AG09309 (cell line): Measurements from ENCODE around the gene C12orf75.

ENCODE experiments used
- DNase-seq: peaks from one replicate; pipeline ENCODE4 v3.0.0-alpha.2; 2010; ENCODE audit warnings: low read depth
- H3K4me3 ChIP-seq: 2 replicates; pipeline ENCODE4 v1.5.1; 2011; ENCODE audit warnings: mild to moderate bottlenecking, low read depth, low read length, moderate library complexity; ENCODE audit not compliant: control insufficient read depth
- TF ChIP-seq, protein P1 (sequence below): IDR thresholded peaks from 2 replicates; pipeline ENCODE4 v1.5.1; 2011; ENCODE audit warnings: mild to moderate bottlenecking, low read depth, low read length, inconsistent platforms; ENCODE audit not compliant: insufficient read depth, control insufficient read depth; ENCODE audit errors: missing control alignments

C12orf75 gene

DNA sequence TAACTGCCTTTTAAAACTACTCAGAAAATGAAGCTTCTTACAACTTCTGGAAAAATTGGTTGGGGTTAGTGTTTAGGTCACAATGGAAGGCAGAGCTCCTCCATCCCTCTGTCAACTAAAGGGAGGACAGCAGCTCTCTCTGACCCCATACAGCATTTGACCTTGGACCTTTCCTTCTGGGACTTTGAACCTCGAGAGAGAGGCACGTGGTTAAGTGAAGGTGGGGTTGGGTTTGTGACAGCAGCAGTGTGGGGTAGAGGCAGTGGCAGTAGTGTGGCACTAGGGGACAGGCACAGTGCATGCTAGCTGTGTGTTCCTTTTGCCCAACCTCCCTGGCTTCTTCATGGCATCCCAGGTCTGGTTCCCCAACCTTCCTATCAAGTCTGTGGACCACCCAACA, 9.4 kb upstream of the C12orf75 start:
- TF ChIP-seq, protein P1, sequence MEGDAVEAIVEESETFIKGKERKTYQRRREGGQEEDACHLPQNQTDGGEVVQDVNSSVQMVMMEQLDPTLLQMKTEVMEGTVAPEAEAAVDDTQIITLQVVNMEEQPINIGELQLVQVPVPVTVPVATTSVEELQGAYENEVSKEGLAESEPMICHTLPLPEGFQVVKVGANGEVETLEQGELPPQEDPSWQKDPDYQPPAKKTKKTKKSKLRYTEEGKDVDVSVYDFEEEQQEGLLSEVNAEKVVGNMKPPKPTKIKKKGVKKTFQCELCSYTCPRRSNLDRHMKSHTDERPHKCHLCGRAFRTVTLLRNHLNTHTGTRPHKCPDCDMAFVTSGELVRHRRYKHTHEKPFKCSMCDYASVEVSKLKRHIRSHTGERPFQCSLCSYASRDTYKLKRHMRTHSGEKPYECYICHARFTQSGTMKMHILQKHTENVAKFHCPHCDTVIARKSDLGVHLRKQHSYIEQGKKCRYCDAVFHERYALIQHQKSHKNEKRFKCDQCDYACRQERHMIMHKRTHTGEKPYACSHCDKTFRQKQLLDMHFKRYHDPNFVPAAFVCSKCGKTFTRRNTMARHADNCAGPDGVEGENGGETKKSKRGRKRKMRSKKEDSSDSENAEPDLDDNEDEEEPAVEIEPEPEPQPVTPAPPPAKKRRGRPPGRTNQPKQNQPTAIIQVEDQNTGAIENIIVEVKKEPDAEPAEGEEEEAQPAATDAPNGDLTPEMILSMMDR, result no peak
- no peak overlapping the region for H3K4me3 ChIP-seq
- no peak for DNase-seq

DNA sequence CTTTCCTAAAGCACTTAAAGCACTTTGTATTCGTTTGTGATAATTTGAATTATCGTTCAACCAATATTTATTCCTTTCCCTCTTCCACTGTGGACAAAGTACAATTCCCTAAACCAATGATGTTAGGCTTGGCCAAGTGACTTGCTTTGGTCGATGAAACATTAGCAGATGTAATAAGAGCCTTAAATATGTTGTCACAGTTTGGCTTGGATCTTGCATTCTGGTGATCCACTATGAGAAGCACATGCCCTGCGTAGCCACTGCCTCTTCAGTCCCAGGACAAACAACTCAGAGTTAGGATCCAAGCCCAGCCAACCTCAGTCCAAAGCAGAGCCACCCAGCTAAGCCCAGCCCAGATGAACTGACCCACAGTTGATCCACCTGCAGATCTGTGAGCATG, 8.4 kb upstream of the C12orf75 start:
- peak; percentile 50 for DNase-seq
- no peak overlapping the region for H3K4me3 ChIP-seq
- TF ChIP-seq, protein P1, result no peak

DNA sequence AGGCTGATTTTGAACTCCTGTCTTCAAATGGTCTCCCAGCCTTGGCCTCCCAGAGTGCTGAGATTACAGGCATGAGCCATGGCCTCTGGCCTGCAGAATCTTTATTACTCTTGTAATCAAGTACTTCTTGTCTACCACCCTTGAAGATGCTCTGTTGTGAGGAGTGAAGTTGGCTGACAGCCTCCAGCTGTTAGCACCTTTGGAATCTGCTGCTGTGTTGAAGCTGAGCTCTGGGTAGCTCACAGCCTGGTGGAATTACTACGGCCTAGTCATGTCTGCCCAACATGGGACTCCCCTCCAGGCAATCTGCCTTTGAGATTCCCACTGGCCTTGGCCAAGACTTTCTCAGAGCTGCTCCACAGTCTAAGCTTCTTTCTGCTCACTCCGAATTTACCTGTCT, 5.8 kb upstream of the C12orf75 start:
- DNase-seq, result no peak
- TF ChIP-seq, protein P1, result no peak
- H3K4me3 ChIP-seq, result no peak overlapping the region

DNA sequence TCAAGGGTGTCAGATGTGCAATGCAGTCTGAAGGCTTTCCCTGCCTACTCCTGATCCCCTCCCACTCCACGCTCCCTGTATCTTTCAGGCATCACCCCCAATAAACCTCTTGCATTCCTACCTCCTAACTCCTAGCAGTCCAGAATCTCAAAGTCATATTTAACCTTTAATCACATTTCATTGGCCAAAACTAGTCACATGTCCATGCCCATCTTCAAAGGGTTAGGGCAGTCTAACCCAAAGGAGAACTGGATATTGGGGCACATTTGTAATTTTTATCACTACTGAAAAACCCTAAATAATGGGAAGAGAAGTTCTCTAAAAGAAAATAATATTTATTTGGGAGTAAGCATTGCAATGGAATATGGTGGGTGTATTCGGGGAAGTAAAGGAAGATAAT, 5.4 kb upstream of the C12orf75 start:
- H3K4me3 ChIP-seq, result no peak overlapping the region

DNA sequence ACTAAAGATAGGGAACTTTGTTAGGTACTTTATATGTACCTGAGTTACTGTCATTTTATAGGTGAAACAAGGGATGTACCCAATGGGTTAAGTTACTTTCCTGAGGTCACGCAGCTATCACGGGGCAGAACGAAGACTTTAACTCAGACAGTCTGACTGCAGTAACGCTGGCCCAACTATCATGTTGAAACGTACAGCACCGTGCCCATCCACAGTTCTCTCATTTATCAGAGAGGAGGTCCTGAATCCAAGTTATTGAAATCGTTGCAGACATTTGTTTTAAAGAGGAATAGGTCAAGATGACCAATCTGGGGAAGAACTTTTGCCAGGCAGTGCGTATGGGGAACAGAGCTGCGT, 587 bp upstream of the C12orf75 start:
- no peak for DNase-seq
- TF ChIP-seq, protein P1, result no peak
- peak overlapping the region; percentile 98 for H3K4me3 ChIP-seq

More for the DNA sequence above, 5.4 kb upstream of the C12orf75 start:
- DNase-seq, result no peak
- TF ChIP-seq, protein P1, result no peak

DNA sequence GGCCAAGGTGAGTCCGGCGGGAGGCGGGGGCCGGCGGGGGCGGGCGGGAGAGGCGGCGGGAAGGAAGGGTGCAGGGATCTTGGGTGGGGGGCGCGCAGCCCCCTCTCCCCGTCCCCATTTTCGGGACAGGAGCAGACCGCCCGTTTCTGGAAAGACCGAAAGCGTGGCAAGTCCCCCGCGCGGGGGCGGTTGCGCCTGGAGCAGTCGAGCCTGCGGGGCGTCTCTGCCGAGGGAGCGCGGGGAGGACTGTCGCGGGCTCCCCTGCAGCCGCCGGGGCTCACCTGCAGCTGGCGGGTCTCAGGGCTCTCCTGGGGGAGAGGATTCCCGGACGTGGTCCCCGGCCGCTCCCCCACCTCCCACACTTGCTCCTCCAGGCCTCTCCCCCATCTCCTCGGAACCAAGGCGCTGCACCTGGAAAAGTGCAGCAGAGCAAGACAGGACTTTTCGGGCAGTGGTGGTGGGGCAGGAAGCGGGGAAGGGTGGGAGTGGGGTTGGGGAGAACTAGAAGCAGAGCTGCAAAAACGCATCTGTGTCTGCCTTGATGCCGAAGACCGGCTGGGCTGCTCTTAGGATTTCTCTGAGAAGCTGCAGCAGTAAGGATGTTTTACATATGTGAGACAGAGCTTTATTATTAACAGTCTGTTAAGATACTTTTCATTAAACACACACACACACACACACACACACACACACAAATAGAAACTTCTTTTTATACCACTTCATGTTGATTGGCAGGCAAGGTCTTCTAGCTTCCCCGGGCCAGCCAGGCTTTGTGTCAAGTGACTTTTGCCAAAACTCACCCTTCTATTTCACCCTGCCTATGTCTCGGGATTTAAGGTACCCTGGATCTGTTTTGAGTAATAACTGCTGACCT, 677 bp downstream of the C12orf75 start:
- TF ChIP-seq, protein P1, result no peak
- no peak for DNase-seq
- H3K4me3 ChIP-seq, result peak overlapping the region; percentile 98
